PC-3 (cell line): ENCODE measurements around the gene AFAP1L2. TPM values are rescaled to one million over a fixed set of nuclear protein-coding genes. Genes with fewer than 3 reads are reported as not detected.

Experiments used
- ATAC-seq: fragments of 200-7000 bp; cut with Tn5 transposase; 2 replicates; pipeline ENCODE4 v1.9.1; 2020; ENCODE audit warnings: mild to moderate bottlenecking, moderate library complexity
- BruUV-seq: library from RNA; stranded (reverse); fragments of 400-500 nt; replicated peaks from 2 replicates; lab custom pipeline; 2021; lab: Mats Ljungman, UMichigan
- CTCF ChIA-PET: fragments of 300-600 bp; sonication (Branson Sonifier 250); formaldehyde crosslinking; loops from one replicate; lab custom pipeline; 2022; ENCODE audit warnings: antibody characterized with exemption; lab: Charles Lee
- POLR2A ChIA-PET: fragments of 300-600 bp; sonication (Branson Sonifier 250); formaldehyde crosslinking; loops from one replicate; lab custom pipeline; 2022; ENCODE audit warnings: antibody characterized with exemption; ENCODE audit not compliant: unreplicated experiment; lab: Charles Lee
- DNase-seq: peaks from one replicate; pipeline ENCODE4 v3.0.0-alpha.2; 2015
- H2AFZ ChIP-seq: fragments of 300-600 bp; sonication (generic); 2 replicates; pipeline ENCODE4 v1.6.0; 2016; ENCODE audit warnings: antibody characterized with exemption, low read length
- H3F3A ChIP-seq: fragments of 300-600 bp; sonication (generic); one replicate; pipeline ENCODE4 v1.6.0; 2017; ENCODE audit warnings: antibody characterized with exemption, low read length, control low read depth, mild to moderate bottlenecking; ENCODE audit not compliant: unreplicated experiment
- H3K27ac ChIP-seq: fragments of 300-600 bp; sonication (generic); 2 replicates; pipeline ENCODE4 v1.5.1; 2016; ENCODE audit warnings: mild to moderate bottlenecking, low read length
- H3K27me3 ChIP-seq: fragments of 300-600 bp; sonication (generic); 2 replicates; pipeline ENCODE4 v1.6.1; 2016; ENCODE audit warnings: low read length, mixed read lengths
- H3K36me3 ChIP-seq: fragments of 300-600 bp; sonication (generic); 2 replicates; pipeline ENCODE4 v1.6.1; 2016; ENCODE audit warnings: low read depth, mixed run types, low read length, mixed read lengths
- H3K4me1 ChIP-seq: fragments of 300-600 bp; sonication (generic); 2 replicates; pipeline ENCODE4 v1.5.1; 2016; ENCODE audit warnings: low read length; ENCODE audit not compliant: insufficient read depth
- H3K4me2 ChIP-seq: fragments of 300-600 bp; sonication (generic); 2 replicates; pipeline ENCODE4 v1.6.0; 2016; ENCODE audit warnings: low read length
- H3K4me3 ChIP-seq: fragments of 300-600 bp; sonication (generic); 2 replicates; pipeline ENCODE4 v1.5.1; 2016; ENCODE audit warnings: mild to moderate bottlenecking, low read length, mixed read lengths
- H3K79me2 ChIP-seq: fragments of 300-600 bp; sonication (generic); 2 replicates; pipeline ENCODE4 v1.6.1; 2017; ENCODE audit warnings: low read length, mixed read lengths
- H3K9ac ChIP-seq: fragments of 300-600 bp; sonication (generic); 2 replicates; pipeline ENCODE4 v1.6.0; 2016; ENCODE audit warnings: mild to moderate bottlenecking, low read length
- H3K9me2 ChIP-seq: fragments of 300-600 bp; sonication (generic); replicated peaks from 2 replicates; pipeline ENCODE4 v1.6.1; 2016; ENCODE audit warnings: mixed run types, low read length, mixed read lengths
- H3K9me3 ChIP-seq: fragments of 300-600 bp; sonication (generic); 2 replicates; pipeline ENCODE4 v1.6.1; 2016; ENCODE audit warnings: low read length, mixed read lengths
- H4K20me1 ChIP-seq: fragments of 300-600 bp; sonication (generic); 2 replicates; pipeline ENCODE4 v1.6.1; 2016; ENCODE audit warnings: low read length, mixed read lengths
- EZH2 ChIP-seq: fragments of 300-600 bp; sonication (generic); IDR thresholded peaks from one replicate; pipeline ENCODE4 v1.6.1; 2017; ENCODE audit warnings: antibody characterized with exemption, mild to moderate bottlenecking, low read length; ENCODE audit not compliant: unreplicated experiment
- EZH2phosphoT487 ChIP-seq: fragments of 300-600 bp; sonication (generic); IDR thresholded peaks from 2 replicates; pipeline ENCODE4 v1.6.1; 2018; ENCODE audit warnings: mild to moderate bottlenecking, antibody characterized with exemption, low read length, borderline replicate concordance
- intact Hi-C: fragments of 100-400 bp; cut with micrococcal nuclease; formaldehyde crosslinking; loops from 2 replicates; pipeline ENCODE4 v1.9.0; 2023
- total RNA-seq: library from RNA; depleted of rRNA; stranded (reverse); fragments of >200 nt; gene quantifications from 2 replicates; pipeline ENCODE4 v1.2.3, GENCODE V29; 2014
- TF ChIP-seq, protein P1 (sequence below): fragments of 300-600 bp; sonication (generic); conservative IDR thresholded peaks from 2 replicates; pipeline ENCODE4 v1.5.1; 2017; ENCODE audit warnings: antibody characterized with exemption, low read depth, mild to moderate bottlenecking, low read length

AFAP1L2 gene
- total RNA-seq, 1 experiment from 2014 or later, result 0.77 TPM

DNA sequence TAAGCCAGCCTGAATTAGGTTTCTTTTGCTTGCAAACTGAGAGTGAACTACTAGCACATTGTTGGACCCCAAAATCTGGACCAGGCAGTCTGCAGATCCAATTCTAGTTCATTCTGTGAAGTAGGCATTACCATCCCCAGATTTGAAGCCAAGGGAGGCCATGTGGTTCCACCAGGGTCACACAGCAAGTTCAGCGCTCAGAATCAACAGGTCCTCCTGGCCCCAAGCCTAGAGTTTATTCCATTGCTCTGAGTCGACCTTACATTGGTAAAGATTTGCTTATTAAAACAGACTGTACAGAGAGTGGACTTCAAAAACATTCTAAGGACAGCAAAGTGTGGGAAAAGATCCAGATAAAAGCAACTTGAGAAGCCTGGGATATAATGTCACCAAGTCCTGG is 50.9 kb downstream of the AFAP1L2 start:
- ATAC-seq, result no peak
- Histone ChIP-seq H3K9ac (no peak overlapping the region), H3K4me3 (no peak overlapping the region), H3K9me3 (no peaks in the 10 kb centered on the region), H3K36me3 (no peaks in the 10 kb centered on the region), H4K20me1 (no peaks in the 10 kb centered on the region), H3F3A (no peaks in the 10 kb centered on the region), H3K27me3 (no peaks in the 10 kb centered on the region), H3K4me1 (peaks cover 14% of the 10 kb centered on the region), H3K4me2 (no peak overlapping the region), H3K9me2 (no peaks in the 10 kb centered on the region), H2AFZ (no peak overlapping the region), H3K79me2 (no peaks in the 10 kb centered on the region), H3K27ac (no peak overlapping the region)
- no peak for DNase-seq
- intact Hi-C loops, result no loop called here
- POLR2A ChIA-PET, result no interaction called here
- CTCF ChIA-PET, result no interaction called here
- TF ChIP-seq EZH2, result no peak
- TF ChIP-seq, protein P1, sequence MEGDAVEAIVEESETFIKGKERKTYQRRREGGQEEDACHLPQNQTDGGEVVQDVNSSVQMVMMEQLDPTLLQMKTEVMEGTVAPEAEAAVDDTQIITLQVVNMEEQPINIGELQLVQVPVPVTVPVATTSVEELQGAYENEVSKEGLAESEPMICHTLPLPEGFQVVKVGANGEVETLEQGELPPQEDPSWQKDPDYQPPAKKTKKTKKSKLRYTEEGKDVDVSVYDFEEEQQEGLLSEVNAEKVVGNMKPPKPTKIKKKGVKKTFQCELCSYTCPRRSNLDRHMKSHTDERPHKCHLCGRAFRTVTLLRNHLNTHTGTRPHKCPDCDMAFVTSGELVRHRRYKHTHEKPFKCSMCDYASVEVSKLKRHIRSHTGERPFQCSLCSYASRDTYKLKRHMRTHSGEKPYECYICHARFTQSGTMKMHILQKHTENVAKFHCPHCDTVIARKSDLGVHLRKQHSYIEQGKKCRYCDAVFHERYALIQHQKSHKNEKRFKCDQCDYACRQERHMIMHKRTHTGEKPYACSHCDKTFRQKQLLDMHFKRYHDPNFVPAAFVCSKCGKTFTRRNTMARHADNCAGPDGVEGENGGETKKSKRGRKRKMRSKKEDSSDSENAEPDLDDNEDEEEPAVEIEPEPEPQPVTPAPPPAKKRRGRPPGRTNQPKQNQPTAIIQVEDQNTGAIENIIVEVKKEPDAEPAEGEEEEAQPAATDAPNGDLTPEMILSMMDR, result no peak
- no peak for TF ChIP-seq EZH2phosphoT487
- no TSS peak for BruUV-seq

DNA sequence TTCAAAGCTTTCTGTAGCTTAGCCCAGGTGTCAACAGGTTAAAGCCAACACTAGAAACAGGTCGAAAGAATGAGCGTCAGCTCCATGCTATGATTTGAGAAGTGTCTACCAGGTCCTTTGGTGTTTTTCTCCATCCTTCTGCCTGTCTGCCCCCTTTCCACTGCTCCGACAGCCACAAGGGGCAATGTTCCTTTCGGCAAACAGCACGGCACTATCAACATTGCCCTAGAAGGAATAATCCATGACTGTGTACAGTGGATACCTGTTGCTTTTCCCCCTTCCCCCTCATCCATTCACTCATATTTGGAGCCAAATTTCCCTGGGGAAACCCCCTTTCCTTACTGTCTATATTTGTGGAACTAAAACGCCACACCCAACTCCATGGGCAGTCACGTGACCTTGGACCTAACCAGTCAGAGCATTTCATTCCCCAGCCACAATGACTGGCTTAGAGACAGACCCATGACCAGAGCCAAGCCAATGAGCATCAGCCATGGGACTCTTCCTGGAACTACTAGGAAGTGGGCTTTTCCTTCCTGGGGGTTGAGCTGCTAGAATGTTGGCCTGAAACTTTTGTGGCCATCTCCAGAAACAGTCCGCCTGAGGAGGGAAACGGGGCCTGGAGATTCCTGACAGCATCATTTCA is 51.5 kb downstream of the AFAP1L2 start:
- CTCF ChIA-PET, result no interaction called here
- Histone ChIP-seq H3K9me2 (no peaks in the 10 kb centered on the region), H3K4me1 (peaks cover 14% of the 10 kb centered on the region), H3K9ac (no peak overlapping the region), H3K79me2 (no peaks in the 10 kb centered on the region), H3K27me3 (no peaks in the 10 kb centered on the region), H3K9me3 (no peaks in the 10 kb centered on the region), H3K4me3 (no peak overlapping the region), H3K4me2 (no peak overlapping the region), H3K36me3 (no peaks in the 10 kb centered on the region), H4K20me1 (no peaks in the 10 kb centered on the region), H3F3A (no peaks in the 10 kb centered on the region), H2AFZ (no peak overlapping the region), H3K27ac (no peak overlapping the region)
- POLR2A ChIA-PET, result no interaction called here
- no TSS peak for BruUV-seq
- no peak for DNase-seq
- ATAC-seq, result no peak
- TF ChIP-seq, protein P1, result no peak
- TF ChIP-seq EZH2 (no peak), EZH2phosphoT487 (no peak)
- intact Hi-C loops, result no loop called here

DNA sequence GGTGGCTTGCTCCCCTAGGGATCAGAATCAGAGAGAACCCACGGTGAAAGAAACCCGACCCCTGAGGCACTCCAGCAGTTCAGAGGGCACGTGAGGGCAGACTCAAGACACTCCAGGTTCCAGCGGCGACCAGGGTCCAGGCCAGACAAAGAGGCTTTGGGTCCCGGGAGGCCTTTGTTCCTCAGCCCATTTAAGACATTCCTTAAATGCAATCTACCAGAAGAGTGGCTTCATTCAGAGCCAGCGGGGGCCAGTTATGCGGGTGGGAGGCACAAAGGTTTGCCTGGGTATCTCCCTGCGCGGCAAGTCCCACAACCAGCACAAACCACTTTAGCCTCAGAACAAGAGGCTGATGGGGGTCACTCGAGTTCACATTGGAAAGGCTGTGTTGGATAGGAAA is 53.6 kb downstream of the AFAP1L2 start:
- intact Hi-C loops, result no loop called here
- H4K20me1 ChIP-seq, result no peaks in the 10 kb centered on the region
- no peak overlapping the region for H2AFZ ChIP-seq
- no peak overlapping the region for H3K9ac ChIP-seq
- no peak for DNase-seq
- no peaks in the 10 kb centered on the region for H3K9me3 ChIP-seq
- no peak overlapping the region for H3K27ac ChIP-seq
- no peak for ATAC-seq
- H3K27me3 ChIP-seq, result no peaks in the 10 kb centered on the region
- POLR2A ChIA-PET, result no interaction called here
- no peaks in the 10 kb centered on the region for H3K36me3 ChIP-seq
- no TSS peak for BruUV-seq
- CTCF ChIA-PET, result no interaction called here
- H3F3A ChIP-seq, result no peaks in the 10 kb centered on the region
- no peaks in the 10 kb centered on the region; the same call in 1 of the 2 replicates for H3K4me1 ChIP-seq
- TF ChIP-seq EZH2, result no peak
- TF ChIP-seq, protein P1, result no peak
- no peak for TF ChIP-seq EZH2phosphoT487
- H3K4me2 ChIP-seq, result no peak overlapping the region
- no peaks in the 10 kb centered on the region for H3K9me2 ChIP-seq
- H3K79me2 ChIP-seq, result no peaks in the 10 kb centered on the region
- H3K4me3 ChIP-seq, result no peak overlapping the region
